GM13976 (cell line): ENCODE measurements around the gene ATRN.

Experiments used
- DNase-seq: peaks from one replicate; pipeline ENCODE4 v3.0.0; 2012; ENCODE audit warnings: low spot score
- CTCF ChIP-seq: IDR thresholded peaks from 2 replicates; pipeline ENCODE4 v1.5.1; 2012; ENCODE audit warnings: borderline replicate concordance, mild to moderate bottlenecking; ENCODE audit not compliant: insufficient read depth; ENCODE audit errors: extremely low read depth, missing control alignments, control extremely low read depth
- in situ Hi-C: fragments of 300-500 bp; cut with MboI; formaldehyde crosslinking; loops from one replicate; pipeline ENCODE4 v1.12.0; 2022; ENCODE audit warnings: low sequenced_read_pairs, mixed read lengths, inconsistent platforms; ENCODE audit not compliant: unreplicated experiment

The ATRN gene

DNA sequence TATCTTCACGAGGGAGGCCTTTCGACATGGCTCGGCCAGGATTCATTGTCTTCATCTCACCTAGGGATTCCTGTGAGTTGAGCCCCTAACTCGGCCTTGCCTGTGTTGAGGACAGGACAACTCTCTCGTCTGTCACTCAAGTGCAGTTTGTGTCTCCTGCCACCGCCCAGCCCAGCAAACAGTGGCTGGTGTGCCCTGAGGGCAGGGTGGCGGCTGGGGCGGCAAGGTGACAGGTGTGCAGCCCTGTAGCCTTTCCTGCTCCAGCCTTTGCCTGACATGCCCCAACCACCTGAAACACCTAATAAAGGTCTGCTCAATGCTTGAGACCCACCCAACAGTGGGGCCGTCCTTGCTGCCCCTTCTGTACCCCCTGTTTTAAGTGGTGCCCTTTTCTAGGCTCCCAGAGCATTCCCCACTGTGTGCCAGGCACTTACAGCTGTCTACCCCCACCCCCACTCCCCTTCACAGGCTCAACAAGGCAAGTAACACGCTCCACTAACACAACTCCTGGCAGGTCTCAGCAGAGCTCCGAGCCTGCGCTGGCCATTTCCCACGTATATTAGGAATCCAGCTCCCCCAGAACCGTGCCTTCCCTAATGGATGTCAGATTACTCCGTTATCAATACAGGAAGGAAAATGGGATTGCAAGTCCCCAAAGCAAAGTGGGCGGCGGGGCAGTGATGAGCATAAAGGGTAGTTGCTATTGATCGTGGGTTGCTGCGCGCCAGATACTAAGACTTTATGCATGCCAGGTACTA is 174.7 kb downstream of the ATRN start:
- no peak for TF ChIP-seq CTCF
- DNase-seq, result no peak
- in situ Hi-C loops, result no loop called here

DNA sequence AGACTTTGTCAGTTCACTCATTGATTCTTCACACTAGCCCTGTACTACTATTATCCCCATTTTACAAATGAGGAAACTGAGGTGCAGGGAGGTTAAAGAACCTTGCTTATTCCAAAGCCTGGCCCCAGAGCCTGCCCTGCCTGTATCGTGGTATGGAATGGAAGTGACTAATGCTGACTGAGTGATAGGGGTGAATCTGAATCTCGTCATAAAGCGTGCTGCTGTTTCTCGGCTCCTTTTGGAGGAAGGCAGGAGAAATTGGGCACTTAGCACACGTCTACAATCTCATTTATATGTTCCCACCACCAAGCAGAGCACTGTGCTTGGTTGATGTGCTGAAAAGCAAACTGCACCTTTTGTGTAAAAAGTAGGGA is 175.2 kb downstream of the ATRN start:
- TF ChIP-seq CTCF, result no peak
- no peak for DNase-seq
- in situ Hi-C loops, result no loop called here

DNA sequence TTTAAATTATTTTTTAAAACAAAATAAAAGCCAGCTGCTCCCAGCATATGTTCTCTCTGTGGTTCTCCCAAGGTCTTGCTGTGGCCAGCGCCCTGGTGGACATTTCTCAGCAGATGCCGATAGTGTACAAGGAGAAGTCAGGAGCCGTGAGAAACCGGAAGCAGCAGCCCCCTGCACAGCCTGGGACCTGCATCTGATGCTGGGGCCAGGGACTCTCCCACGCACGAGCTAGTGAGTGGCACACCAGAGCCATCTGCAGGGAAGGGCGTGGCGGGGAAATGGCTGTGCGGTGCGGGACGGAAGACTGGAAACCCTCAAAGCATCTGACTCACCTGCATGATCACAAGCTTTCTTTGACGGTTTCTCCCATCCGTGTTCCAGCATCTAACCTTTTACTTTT is 175.8 kb downstream of the ATRN start:
- no peak for TF ChIP-seq CTCF
- in situ Hi-C loops, result no loop called here
- DNase-seq, result no peak

- no peak for DNase-seq
- in situ Hi-C loops, result no loop called here
- no peak for TF ChIP-seq CTCF
Measured at GRCh38 chr20:3647473-3647872, 176.7 kb downstream of the ATRN start.

- no peak for TF ChIP-seq CTCF
- DNase-seq, result no peak
- in situ Hi-C loops, result no loop called here
Measured at GRCh38 chr20:3648951-3649350, 178.1 kb downstream of the ATRN start.

DNA sequence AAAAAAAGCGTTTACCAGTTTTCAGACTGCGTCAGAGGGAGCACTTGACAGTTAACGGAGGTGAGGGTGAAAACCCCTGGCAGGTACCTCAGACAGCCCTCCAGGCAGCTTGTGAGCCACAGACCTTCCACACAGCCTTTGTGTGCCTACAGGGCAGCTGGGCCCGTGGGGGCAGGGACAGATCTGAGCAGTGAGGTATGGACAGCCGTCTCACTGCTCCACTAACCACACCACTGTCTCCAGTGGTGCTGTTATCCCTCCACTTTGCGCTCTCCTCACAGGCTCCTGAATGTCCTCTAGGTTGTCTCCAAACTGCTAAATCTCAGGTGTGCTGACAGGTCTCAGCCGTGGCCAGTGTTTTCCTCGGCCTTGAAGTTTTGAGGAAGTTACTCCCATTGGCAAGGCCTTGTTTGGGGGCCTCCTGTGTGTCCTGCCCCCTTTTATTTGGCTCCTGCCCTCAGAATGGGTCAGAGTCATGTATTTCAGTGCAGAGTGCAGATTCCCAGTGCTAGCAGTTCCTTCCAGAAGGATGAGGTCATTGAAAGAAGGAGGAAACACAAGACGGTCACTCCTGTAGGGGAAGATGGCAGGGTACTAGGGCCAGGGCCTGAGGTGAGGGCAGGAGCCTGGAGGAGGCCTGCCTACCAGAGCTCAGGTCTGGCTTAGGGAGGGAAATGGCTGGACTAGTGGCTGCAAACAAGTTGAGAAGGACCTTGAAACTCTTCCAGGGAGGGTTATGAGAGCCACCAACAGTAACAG is 180.6 kb downstream of the ATRN start:
- no peak for TF ChIP-seq CTCF
- in situ Hi-C loops, result no loop called here
- no peak for DNase-seq
